DMS153 (cell line): ENCODE data around the gene KRT24.

ENCODE experiments used
- DNase-seq: peaks from one replicate; lab custom pipeline; 2025; lab: John Stamatoyannopoulos, UW

Gene KRT24

DNA sequence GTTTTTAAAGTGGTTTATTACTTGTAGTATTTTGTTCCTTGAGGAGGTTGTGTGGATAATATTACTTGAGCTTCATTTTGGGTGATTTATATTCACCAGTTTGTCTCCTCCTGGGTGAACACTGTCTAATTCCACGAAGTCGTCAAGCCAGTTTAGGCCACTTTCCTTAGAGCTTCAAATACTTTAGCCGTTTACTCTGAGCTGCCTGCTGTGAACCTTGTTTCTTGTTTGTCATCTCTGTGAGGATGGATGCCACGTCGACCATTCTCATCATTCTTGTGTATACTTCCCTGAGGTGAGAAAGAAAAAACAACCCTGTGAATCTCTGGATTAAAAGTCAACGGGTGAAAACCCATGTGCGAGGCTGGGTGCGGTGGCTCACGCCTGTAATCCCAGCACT, 9.0 kb downstream of the KRT24 start:
- no peak for DNase-seq

DNA sequence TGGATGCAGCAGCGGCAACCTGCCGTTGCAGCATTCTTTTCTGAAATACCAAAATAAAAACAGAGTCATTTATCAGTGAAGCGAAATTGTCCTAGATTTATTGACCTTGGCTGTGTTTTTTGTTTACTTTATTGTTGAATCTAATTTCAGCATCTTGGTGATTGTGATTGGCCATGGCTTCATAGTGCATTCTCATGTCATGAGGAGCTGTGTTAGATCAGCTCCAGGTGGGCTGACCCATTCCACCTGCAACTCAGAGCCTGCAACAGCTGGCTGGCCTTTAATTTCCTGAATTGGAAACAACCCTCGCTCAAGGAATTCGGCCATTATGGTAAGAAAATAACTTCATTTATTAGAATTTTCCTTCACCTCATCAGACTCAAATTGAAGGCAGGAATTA, 16.4 kb downstream of the KRT24 start:
- DNase-seq: no peak

DNA sequence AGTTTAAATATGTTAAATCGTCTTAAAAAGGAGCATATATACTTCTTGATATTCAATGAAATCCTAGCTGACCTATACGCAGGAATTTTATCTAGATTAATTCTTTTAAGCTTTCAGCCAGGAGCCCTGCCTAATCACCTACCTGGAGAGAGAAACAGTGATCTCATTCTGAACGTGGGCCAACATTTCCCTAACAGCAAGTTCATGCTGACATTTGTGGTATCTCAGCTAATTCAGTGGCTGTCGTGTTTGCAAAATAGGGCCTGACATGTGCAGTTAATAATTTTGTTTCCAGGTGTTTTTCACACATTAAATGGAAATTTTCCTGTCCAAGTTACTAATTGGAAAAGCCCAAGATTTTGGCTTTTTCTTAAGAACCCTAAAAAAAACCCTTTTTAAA, 17.4 kb downstream of the KRT24 start:
- no peak for DNase-seq

DNA sequence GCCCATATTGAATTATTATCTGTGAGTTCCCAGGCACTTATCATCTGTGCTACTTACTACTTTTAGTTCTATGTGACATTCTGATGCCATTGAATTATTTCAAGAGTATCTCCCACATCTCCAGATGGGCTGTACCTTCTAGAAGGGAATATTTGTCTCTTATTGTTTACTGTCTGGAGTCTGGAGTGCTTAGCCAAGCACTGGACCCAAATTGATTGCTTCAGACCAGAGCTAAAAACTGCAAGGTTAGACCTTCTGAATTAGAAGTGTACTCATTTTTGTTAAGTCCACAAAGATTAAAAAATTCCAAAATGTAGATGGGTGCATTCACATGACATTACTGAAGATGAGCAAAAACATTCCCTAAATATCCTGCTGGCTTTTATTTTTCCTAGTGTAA, 22.6 kb downstream of the KRT24 start:
- DNase-seq: no peak

- no peak for DNase-seq
Measured at GRCh38 chr17:40679523-40679907, 24.0 kb downstream of the KRT24 start.

DNA sequence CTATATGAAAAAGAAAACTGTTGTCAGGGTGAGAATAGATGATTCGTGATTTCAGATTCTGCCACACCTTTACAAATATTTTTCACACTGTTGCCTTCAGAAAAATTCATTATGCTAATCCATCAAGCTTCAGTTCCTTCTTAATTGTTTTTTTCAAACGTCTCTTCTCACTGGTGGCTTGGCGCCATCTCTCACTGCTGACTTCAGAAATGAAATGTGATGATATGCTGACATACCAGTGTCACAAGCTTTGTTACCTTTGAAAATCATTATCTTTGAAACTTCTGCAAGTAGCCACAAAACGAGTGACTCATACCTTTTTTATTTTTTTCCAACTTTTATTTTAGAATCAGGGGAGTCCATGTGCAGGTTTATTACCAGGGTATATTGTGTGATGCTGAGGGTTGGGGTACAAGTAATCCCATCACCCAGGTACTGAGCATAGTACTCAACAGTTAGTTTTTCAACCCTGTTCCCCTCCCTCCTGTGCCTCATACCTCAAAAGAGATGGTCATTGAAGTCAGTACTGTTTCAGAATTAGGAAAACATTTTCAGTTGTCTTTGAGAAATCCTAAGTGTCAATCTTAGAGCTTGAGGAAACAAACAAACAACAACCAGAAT, 24.5 kb downstream of the KRT24 start:
- DNase-seq: no peak

GRCh38 chr17:40675905-40676304, 27.6 kb downstream of the KRT24 start:
- no peak for DNase-seq

DNA sequence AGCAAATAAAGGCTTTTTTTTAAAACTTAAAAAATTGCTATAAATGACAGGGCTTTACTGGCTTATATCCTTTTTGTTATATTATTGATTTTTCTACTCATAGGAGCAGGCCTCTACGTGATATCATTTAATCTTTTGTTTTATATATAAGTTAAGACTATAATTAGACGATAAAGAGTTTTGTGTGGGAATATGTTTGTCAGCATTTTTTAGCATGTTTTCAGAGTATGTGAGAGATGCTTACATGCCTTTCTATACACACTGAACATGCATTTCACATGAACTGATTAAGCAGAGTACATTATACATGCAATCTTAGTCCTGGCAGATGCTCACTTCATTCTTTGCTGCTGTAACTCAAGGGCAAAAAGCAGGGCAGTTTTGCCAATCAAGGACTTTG, 30.9 kb downstream of the KRT24 start:
- no peak for DNase-seq

DNA sequence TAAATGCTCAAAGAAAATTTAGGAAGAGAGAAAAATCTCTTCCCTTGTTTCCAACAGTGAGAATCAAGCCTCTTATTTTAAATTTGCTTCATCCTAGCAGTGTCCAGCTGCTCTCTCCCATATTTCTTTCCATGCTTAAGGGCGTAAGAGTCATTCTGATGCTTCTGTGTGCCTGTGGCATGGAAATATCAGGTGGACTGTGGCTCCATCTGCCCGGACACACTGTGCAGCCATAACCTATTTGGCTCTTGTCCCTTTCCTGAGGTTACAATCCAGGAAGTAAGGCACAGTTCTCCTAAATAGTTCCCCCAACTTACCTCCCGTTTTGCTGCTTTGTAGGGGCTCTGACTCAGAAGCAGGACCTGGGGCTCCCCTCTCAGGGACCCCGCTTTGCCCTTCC, 32.3 kb downstream of the KRT24 start:
- DNase-seq: no peak

DNA sequence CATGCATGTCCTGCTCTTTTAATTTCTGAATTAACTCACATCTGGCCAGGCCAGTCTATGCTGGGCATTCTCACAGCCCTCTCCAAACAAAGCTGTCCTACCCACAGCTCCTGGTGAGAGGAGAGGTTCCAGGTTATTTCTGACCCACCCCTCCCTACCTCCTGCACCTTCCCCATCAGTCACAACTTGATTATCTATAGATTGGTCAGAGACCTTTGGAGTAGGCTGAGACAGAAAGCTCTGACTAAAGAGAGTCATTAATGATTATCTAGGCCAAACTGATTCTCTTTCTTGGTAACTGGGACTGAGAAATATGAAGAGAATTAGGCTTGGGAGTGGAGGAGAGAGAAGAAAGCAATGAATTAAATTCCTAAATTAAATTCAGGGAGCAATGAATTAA, 37.2 kb downstream of the KRT24 start:
- no peak for DNase-seq

- no peak for DNase-seq
Measured at GRCh38 chr17:40664582-40665333, 38.8 kb downstream of the KRT24 start, which contains the start of gene KRT222. TSS of gene KRT222 (minus strand) at chr17:40665177. CDS start at chr17:40665099, 78 bp downstream.

GRCh38 chr17:40663252-40663651, 40.3 kb downstream of the KRT24 start:
- no peak for DNase-seq

DNA sequence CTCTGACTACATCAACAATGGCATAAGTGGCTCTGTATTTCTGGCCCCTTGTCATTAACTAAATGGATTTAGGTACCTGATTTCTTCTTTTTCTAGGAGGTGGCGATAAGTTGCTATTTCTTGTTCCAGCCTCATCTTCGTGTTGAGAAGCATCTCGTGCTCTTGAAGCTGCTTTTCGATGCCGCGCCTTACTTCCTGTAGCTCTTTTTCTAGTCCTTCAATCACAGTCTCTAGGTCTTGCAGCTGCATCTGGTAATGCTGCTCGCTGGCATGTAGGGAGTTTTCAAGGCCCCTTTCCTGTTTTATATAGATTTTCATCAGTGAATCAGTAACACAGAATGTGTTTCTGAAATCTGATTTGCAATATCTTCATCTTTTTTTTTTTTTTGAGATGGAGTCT, 43.6 kb downstream of the KRT24 start:
- DNase-seq: no peak

DNA sequence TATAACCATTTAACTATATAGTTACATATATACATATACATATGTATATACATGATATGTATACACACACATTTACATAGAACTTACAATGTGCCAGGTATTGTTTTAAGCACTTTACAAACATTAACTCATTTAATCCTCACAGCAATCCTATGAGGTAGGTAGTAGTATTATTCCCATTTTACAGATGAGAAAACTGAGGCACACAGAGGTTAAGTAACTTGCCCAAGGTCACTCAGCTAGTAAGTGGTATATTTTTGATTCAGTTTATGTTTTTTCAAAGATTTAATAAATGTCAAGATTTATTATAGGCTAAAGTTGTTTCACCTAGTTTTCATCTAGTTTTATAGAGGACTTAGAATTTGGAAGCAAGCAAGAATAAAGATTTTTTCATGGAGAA, 45.2 kb downstream of the KRT24 start:
- no peak for DNase-seq

DNA sequence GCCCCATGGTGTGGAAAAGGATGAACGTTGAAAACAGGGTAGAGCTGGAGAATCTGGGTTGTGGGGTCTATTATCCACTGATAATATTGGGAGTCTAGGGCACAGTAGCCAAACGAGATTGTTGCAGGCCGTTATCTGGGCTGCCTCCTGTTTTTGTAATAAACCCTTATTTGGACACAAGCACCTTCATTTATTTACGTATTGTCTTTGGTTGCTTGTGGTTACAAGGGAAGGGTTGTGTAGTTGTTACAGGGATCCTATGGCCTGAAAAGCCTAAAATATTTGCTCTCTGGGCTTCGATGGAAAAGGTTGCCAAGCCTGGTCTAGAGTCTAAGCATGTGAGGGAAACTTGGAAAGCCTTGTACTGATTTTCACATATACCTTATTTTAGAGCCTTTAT, 51.6 kb downstream of the KRT24 start:
- no peak for DNase-seq

DNA sequence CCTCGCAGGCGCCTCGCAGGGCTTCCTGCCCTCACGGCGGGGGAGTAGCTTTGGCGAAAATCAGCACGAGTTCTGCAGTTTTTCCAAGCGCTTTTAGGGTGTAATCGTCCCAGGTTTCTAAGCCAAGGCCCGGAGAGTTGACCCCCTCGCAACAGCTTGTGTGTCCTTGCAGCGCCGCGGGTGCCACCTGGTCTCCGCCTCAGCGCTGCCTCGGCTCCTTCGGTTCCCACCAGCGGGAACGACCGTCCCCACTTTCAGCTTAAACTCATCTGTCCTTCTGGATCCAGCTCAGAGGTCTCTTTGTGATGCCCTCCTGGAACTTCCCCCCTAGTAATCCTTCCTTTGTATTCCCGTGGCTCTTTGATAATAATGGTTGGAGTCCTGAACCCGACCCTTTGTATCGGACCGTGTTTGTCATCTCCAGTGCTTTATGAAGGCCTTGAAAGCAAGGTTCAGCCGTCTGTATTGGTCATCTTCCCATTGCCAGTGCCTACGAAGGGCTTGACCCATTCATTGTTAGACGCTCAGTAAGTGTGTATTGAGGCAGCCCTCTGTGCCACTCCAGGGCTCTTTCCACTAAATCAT, 55.1 kb downstream of the KRT24 start:
- no peak for DNase-seq
